HCT116 (cell line): ENCODE results near the gene MXRA5. TPM values are rescaled to one million over a fixed set of nuclear protein-coding genes. Genes with fewer than 3 reads are reported as not detected.
"Not testable (repeated sequence)": the region's sequence is repeated elsewhere in the genome, so short reads cannot be mapped to it uniquely, and the experiment has no call there.

Experiments
- ATAC-seq: fragments of 200-7000 bp; cut with Tn5 transposase; 2 replicates; pipeline ENCODE4 v1.9.1; 2020; ENCODE audit warnings: mild to moderate bottlenecking, moderate library complexity
- BruUV-seq: library from RNA; stranded (reverse); fragments of 400-500 nt; replicated peaks from 2 replicates; lab custom pipeline; 2021; lab: Mats Ljungman, UMichigan
- CTCF ChIA-PET: fragments of 300-600 bp; sonication (Branson Sonifier 250); formaldehyde crosslinking; loops from one replicate; lab custom pipeline; 2021; ENCODE audit warnings: antibody characterized with exemption; lab: Charles Lee
- POLR2A ChIA-PET: fragments of 300-600, 350-600 bp; sonication (Branson Sonifier 250); formaldehyde crosslinking; loops from one replicate; lab custom pipeline; 2021; ENCODE audit warnings: antibody characterized with exemption; lab: Charles Lee
- RAD21 ChIA-PET, 2 experiments: fragments of 300-600 bp; sonication (Branson Sonifier 250); formaldehyde crosslinking; loops; one replicate each; lab custom pipeline; 2023; ENCODE audit warnings: low total read pairs in 2 of 2; ENCODE audit not compliant: uncharacterized antibody in 2 of 2, unreplicated experiment in 2 of 2, low non-redundant PET in 1 of 2; lab: Charles Lee
- DNase-seq: peaks from one replicate; pipeline ENCODE4 v3.0.0-alpha.2; 2010; ENCODE audit warnings: low read depth, low spot score
- H2AFZ ChIP-seq: fragments of 200-600 bp; shearing (Covaris generic), sonication (generic); 2 replicates; pipeline ENCODE4 v1.6.1; 2017; ENCODE audit warnings: low read depth, mixed run types, mixed read lengths, antibody characterized with exemption, low read length; ENCODE audit not compliant: poor library complexity, severe bottlenecking
- H3K27ac ChIP-seq: 2 replicates; pipeline ENCODE4 v1.5.1; 2012; ENCODE audit warnings: low read depth, low read length
- H3K27me3 ChIP-seq: fragments of 200-600 bp; sonication (generic); 2 replicates; pipeline ENCODE4 v1.6.1; 2016; ENCODE audit warnings: mixed run types, low read length, mixed read lengths; ENCODE audit not compliant: insufficient read depth
- H3K36me3 ChIP-seq, 2 experiments: fragments of 200-500 bp in 1 of 2; fragments of 200-600 bp in 1 of 2; sonication (Bioruptor generic) in 1 of 2; sonication (generic) in 1 of 2; 2 replicates each; pipeline versions ENCODE4 v1.5.1 to v1.6.1; 2014 to 2016; ENCODE audit warnings: low read length in 2 of 2, inconsistent platforms in 1 of 2, mixed read lengths in 1 of 2, mixed run types in 1 of 2; ENCODE audit not compliant: insufficient read depth in 2 of 2, control insufficient read depth in 1 of 2
- H3K4me1 ChIP-seq, 2 experiments: fragments of 200-600 bp in 1 of 2; sonication (generic) in 1 of 2; 2 replicates each; pipeline versions ENCODE4 v1.5.1 to v1.6.1; 2012 to 2017; ENCODE audit warnings: low read length in 2 of 2, inconsistent platforms in 1 of 2, mild to moderate bottlenecking in 1 of 2, mixed read lengths in 1 of 2, mixed run types in 1 of 2, moderate library complexity in 1 of 2; ENCODE audit not compliant: insufficient read depth in 2 of 2, control insufficient read depth in 1 of 2
- H3K4me2 ChIP-seq: fragments of 200-600 bp; sonication (generic); 2 replicates; pipeline ENCODE4 v1.6.1; 2017; ENCODE audit warnings: mixed run types, low read length, mixed read lengths
- H3K4me3 ChIP-seq, 2 experiments: fragments of 200-600 bp in 1 of 2; sonication (generic) in 1 of 2; replicated peaks in 1 of 2; 2 replicates each; pipeline ENCODE4 v1.5.1; 2011 to 2016; ENCODE audit warnings: low read length in 2 of 2, control low read depth in 1 of 2, low read depth in 1 of 2, mild to moderate bottlenecking in 1 of 2, mixed read lengths in 1 of 2, mixed run types in 1 of 2
- H3K79me2 ChIP-seq: fragments of 200-600 bp; sonication (generic); 2 replicates; pipeline ENCODE4 v1.6.1; 2017; ENCODE audit warnings: mild to moderate bottlenecking, mixed run types, low read length, moderate library complexity, mixed read lengths; ENCODE audit not compliant: insufficient read depth
- H3K9ac ChIP-seq: fragments of 200-600 bp; sonication (generic); 2 replicates; pipeline ENCODE4 v1.6.1; 2016; ENCODE audit warnings: low read length, mixed read lengths
- H3K9me2 ChIP-seq: fragments of 200-600 bp; sonication (generic), shearing (Covaris generic); 2 replicates; pipeline ENCODE4 v1.6.1; 2017; ENCODE audit warnings: mixed run types, mild to moderate bottlenecking, moderate library complexity; ENCODE audit not compliant: insufficient read depth
- H3K9me3 ChIP-seq, 2 experiments: fragments of 200-500 bp in 1 of 2; fragments of 200-600 bp in 1 of 2; sonication (Bioruptor generic) in 1 of 2; sonication (generic) in 1 of 2; 2 replicates each; pipeline ENCODE4 v1.6.1; 2014 to 2017; ENCODE audit warnings: low read length in 2 of 2, mixed read lengths in 2 of 2, inconsistent platforms in 1 of 2, low read depth in 1 of 2, mild to moderate bottlenecking in 1 of 2, mixed run types in 1 of 2, moderate library complexity in 1 of 2; ENCODE audit not compliant: control insufficient read depth in 1 of 2, insufficient read depth in 1 of 2
- H4K20me1 ChIP-seq: fragments of 200-600 bp; sonication (generic), shearing (Covaris generic); 2 replicates; pipeline ENCODE4 v1.6.1; 2017; ENCODE audit warnings: mixed run types, mild to moderate bottlenecking, moderate library complexity; ENCODE audit not compliant: insufficient read depth
- EZH2phosphoT487 ChIP-seq: fragments of 200-600 bp; IDR thresholded peaks from 2 replicates; pipeline ENCODE4 v1.6.1; 2018; ENCODE audit warnings: antibody characterized with exemption, borderline replicate concordance
- POLR2A ChIP-seq: IDR thresholded peaks from 2 replicates; pipeline ENCODE4 v1.7.0; 2011; ENCODE audit warnings: borderline replicate concordance; ENCODE audit not compliant: insufficient read depth, insufficient read length; ENCODE audit errors: extremely low read depth
- RAD21 ChIP-seq: IDR thresholded peaks from 2 replicates; pipeline ENCODE4 v1.6.1; 2012; ENCODE audit warnings: low read depth, mild to moderate bottlenecking
- SIN3A ChIP-seq: IDR thresholded peaks from 2 replicates; pipeline ENCODE4 v1.6.1; 2012; ENCODE audit warnings: low read depth
- SRF ChIP-seq: IDR thresholded peaks from 2 replicates; pipeline ENCODE4 v1.6.1; 2012; ENCODE audit warnings: low read depth
- TCF7L2 ChIP-seq: IDR thresholded peaks from 2 replicates; pipeline ENCODE4 v1.7.0; 2011; ENCODE audit warnings: borderline replicate concordance, inconsistent platforms; ENCODE audit not compliant: insufficient read depth, insufficient read length; ENCODE audit errors: extremely low read depth
- ZFX ChIP-seq: fragments of 450-650 bp; IDR thresholded peaks from 2 replicates; pipeline ENCODE4 v1.6.1; 2017
- intact Hi-C: fragments of 100-400 bp; cut with micrococcal nuclease; formaldehyde crosslinking; loops from 2 replicates; pipeline ENCODE4 v1.10.0; 2022
- total RNA-seq: library from RNA; stranded (reverse); gene quantifications from one replicate; pipeline ENCODE4 v1.2.1, GENCODE V29; 2021; ENCODE audit not compliant: unreplicated experiment
- TF ChIP-seq, protein P1 (sequence below): IDR thresholded peaks from 2 replicates; pipeline ENCODE4 v1.6.1; 2011; ENCODE audit warnings: mild to moderate bottlenecking, low read length, moderate library complexity; ENCODE audit not compliant: insufficient replicate concordance; ENCODE audit errors: extremely low read depth
- TF ChIP-seq, protein P2 (sequence below), 3 experiments: fragments of 200-600 bp in 1 of 3; sonication (generic) in 1 of 3; IDR thresholded peaks in 2 of 3; conservative IDR thresholded peaks in 1 of 3; 2 replicates each; pipeline ENCODE4 v1.5.1; 2012 to 2017; ENCODE audit warnings: low read depth in 2 of 3, low read length in 2 of 3, antibody characterized with exemption in 1 of 3, borderline replicate concordance in 1 of 3, control low read depth in 1 of 3, mild to moderate bottlenecking in 1 of 3, mixed read lengths in 1 of 3, mixed run types in 1 of 3, moderate library complexity in 1 of 3; ENCODE audit not compliant: insufficient read depth in 1 of 3
- TF ChIP-seq, protein P3 (sequence below): IDR thresholded peaks from 2 replicates; pipeline ENCODE4 v1.6.1; 2012; ENCODE audit warnings: low read depth

MXRA5 gene
- total RNA-seq, 1 experiment from 2014 or later, result 0.02 TPM

DNA sequence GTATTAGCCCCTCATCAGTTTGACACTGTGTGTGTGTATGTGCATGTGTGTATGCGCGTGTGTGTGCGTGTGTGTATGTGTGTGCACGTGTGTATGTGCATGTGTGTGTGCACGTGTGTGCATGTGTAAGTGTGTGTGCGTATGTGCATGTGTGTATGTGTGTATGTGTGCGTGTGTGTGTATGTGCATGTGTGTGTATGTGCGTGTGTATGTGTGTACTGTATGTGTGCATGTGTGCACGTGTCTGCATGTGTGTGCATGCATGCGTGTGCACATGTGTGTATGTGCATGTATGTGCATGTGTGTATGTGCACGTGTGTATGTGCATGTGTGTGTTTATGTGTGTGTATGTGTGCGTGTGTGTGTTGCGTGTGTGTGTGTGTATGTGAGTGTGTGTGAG, 31.1 kb upstream of the MXRA5 start:
- H3K79me2 ChIP-seq, result no peaks in the 10 kb centered on the region
- no peaks in the 10 kb centered on the region for H4K20me1 ChIP-seq
- H3K36me3 ChIP-seq, result no peaks in the 10 kb centered on the region
- DNase-seq (no peak), ATAC-seq (no peak)
- intact Hi-C loops, result no loop called here
- H3K9me3 ChIP-seq, result no peaks in the 10 kb centered on the region
- no peaks in the 10 kb centered on the region for H3K27me3 ChIP-seq
- no peak overlapping the region for H2AFZ ChIP-seq
- H3K4me2 ChIP-seq, result no peak overlapping the region
- BruUV-seq, result no TSS peak
- TF ChIP-seq RAD21 (no peak), TCF7L2 (no peak), EZH2phosphoT487 (no peak), POLR2A (no peak), ZFX (no peak), SRF (no peak), SIN3A (no peak)
- TF ChIP-seq, protein P1, sequence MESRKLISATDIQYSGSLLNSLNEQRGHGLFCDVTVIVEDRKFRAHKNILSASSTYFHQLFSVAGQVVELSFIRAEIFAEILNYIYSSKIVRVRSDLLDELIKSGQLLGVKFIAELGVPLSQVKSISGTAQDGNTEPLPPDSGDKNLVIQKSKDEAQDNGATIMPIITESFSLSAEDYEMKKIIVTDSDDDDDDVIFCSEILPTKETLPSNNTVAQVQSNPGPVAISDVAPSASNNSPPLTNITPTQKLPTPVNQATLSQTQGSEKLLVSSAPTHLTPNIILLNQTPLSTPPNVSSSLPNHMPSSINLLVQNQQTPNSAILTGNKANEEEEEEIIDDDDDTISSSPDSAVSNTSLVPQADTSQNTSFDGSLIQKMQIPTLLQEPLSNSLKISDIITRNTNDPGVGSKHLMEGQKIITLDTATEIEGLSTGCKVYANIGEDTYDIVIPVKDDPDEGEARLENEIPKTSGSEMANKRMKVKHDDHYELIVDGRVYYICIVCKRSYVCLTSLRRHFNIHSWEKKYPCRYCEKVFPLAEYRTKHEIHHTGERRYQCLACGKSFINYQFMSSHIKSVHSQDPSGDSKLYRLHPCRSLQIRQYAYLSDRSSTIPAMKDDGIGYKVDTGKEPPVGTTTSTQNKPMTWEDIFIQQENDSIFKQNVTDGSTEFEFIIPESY, result no peak
- TF ChIP-seq, protein P2, sequence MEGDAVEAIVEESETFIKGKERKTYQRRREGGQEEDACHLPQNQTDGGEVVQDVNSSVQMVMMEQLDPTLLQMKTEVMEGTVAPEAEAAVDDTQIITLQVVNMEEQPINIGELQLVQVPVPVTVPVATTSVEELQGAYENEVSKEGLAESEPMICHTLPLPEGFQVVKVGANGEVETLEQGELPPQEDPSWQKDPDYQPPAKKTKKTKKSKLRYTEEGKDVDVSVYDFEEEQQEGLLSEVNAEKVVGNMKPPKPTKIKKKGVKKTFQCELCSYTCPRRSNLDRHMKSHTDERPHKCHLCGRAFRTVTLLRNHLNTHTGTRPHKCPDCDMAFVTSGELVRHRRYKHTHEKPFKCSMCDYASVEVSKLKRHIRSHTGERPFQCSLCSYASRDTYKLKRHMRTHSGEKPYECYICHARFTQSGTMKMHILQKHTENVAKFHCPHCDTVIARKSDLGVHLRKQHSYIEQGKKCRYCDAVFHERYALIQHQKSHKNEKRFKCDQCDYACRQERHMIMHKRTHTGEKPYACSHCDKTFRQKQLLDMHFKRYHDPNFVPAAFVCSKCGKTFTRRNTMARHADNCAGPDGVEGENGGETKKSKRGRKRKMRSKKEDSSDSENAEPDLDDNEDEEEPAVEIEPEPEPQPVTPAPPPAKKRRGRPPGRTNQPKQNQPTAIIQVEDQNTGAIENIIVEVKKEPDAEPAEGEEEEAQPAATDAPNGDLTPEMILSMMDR (IDR thresholded peaks at IDR 0.05 in 2 of 3, conservative IDR thresholded peaks at IDR 0.05 in 1 of 3; ENCODE audit: borderline replicate concordance in 1 of 3, insufficient read depth in 1 of 3, low read depth in 2 of 3, low read length in 2 of 3), result no peak
- TF ChIP-seq, protein P3, sequence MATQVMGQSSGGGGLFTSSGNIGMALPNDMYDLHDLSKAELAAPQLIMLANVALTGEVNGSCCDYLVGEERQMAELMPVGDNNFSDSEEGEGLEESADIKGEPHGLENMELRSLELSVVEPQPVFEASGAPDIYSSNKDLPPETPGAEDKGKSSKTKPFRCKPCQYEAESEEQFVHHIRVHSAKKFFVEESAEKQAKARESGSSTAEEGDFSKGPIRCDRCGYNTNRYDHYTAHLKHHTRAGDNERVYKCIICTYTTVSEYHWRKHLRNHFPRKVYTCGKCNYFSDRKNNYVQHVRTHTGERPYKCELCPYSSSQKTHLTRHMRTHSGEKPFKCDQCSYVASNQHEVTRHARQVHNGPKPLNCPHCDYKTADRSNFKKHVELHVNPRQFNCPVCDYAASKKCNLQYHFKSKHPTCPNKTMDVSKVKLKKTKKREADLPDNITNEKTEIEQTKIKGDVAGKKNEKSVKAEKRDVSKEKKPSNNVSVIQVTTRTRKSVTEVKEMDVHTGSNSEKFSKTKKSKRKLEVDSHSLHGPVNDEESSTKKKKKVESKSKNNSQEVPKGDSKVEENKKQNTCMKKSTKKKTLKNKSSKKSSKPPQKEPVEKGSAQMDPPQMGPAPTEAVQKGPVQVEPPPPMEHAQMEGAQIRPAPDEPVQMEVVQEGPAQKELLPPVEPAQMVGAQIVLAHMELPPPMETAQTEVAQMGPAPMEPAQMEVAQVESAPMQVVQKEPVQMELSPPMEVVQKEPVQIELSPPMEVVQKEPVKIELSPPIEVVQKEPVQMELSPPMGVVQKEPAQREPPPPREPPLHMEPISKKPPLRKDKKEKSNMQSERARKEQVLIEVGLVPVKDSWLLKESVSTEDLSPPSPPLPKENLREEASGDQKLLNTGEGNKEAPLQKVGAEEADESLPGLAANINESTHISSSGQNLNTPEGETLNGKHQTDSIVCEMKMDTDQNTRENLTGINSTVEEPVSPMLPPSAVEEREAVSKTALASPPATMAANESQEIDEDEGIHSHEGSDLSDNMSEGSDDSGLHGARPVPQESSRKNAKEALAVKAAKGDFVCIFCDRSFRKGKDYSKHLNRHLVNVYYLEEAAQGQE, result no peak
- ChIA-PET POLR2A (no interaction called here), CTCF (no interaction called here), RAD21 (no interaction called here)
- no peak overlapping the region for H3K4me3 ChIP-seq
- H3K9ac ChIP-seq, result no peak overlapping the region
- no peak overlapping the region for H3K27ac ChIP-seq
- no peaks in the 10 kb centered on the region for H3K9me2 ChIP-seq
- no peaks in the 10 kb centered on the region for H3K4me1 ChIP-seq

DNA sequence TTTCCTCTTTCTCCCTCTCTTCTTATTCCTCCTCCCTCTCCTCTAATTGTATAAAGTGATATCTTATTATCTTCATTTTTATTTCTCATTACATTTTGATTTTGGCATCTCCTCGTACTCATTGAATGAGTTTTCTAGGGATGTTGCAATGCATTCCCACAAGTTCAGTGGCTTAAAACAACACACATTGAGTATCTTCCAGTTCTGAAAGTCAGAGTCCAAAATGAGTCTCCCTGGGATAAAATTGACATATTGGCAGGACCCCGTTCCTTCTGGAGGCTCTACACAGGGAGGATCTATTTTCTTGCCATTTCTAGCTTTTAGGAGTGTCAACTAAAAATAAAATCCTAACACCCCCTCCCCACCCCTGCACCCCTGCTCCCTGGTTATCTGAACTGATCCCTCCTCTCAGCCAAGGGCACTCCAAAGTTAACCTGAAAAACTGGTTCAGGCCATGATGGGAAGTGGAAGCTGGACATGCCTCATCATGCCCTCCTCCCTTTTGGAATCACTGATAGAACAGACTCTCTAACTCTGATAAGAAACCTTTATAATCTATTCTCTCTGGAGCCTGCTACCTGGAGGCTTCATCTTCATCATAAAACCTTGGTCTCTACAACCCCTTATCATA, 29.5 kb upstream of the MXRA5 start:
- H3K36me3 ChIP-seq, RAD21 ChIA-PET, H3K4me2 ChIP-seq, H3K4me3 ChIP-seq, ATAC-seq, H3K27ac ChIP-seq, H3K27me3 ChIP-seq, H3K9me2 ChIP-seq, DNase-seq, H3K9me3 ChIP-seq, intact Hi-C loops, H2AFZ ChIP-seq, BruUV-seq, POLR2A ChIA-PET, H3K79me2 ChIP-seq, H3K4me1 ChIP-seq, H3K9ac ChIP-seq, CTCF ChIA-PET, H4K20me1 ChIP-seq: not testable (repeated sequence)
